H1 (cell line): ENCODE data around the gene DEDD2. TPM values are rescaled to one million over a fixed set of nuclear protein-coding genes. Genes with fewer than 3 reads are reported as not detected.

Source experiments
- CTCF ChIA-PET: fragments of 300-600 bp; sonication (Branson Sonifier 250); formaldehyde crosslinking; loops from one replicate; lab custom pipeline; 2021; ENCODE audit not compliant: partially characterized antibody; lab: Charles Lee
- POLR2A ChIA-PET: fragments of 300-600 bp; sonication (Branson Sonifier 250); formaldehyde crosslinking; loops from one replicate; lab custom pipeline; 2021; ENCODE audit warnings: inconsistent platforms; ENCODE audit not compliant: partially characterized antibody; lab: Charles Lee
- DNase-seq, 2 experiments: peaks; one replicate each; pipeline versions ENCODE4 v3.0.0 to v3.0.0-alpha.2; 2010 to 2022; ENCODE audit warnings: low spot score in 2 of 2, low read depth in 1 of 2, mixed read lengths in 1 of 2
- FAIRE-seq: peaks from 2 replicates; lab custom pipeline; 2011; peaks lifted over from hg19 to GRCh38; lab: Jason Lieb, UNC
- H2AFZ ChIP-seq: 2 replicates; pipeline ENCODE4 v1.8.1; 2012; ENCODE audit warnings: low read length, inconsistent platforms
- H2AK5ac ChIP-seq: 2 replicates; pipeline ENCODE4 v1.6.1; 2013; ENCODE audit warnings: low read depth, low read length
- H2BK120ac ChIP-seq: replicated peaks from 2 replicates; pipeline ENCODE3; 2013; ENCODE audit warnings: low read depth, low read length, inconsistent platforms
- H2BK12ac ChIP-seq: 2 replicates; pipeline ENCODE4 v1.6.1; 2013; ENCODE audit warnings: low read depth, low read length
- H2BK15ac ChIP-seq: 2 replicates; pipeline ENCODE4 v1.6.1; 2013; ENCODE audit warnings: low read length
- H2BK20ac ChIP-seq: 2 replicates; pipeline ENCODE4 v1.6.1; 2013; ENCODE audit warnings: low read length
- H2BK5ac ChIP-seq: 2 replicates; pipeline ENCODE4 v1.6.1; 2013; ENCODE audit warnings: low read depth, low read length
- H3K14ac ChIP-seq: 2 replicates; pipeline ENCODE4 v1.6.1; 2013; ENCODE audit warnings: inconsistent platforms; ENCODE audit not compliant: insufficient read length
- H3K18ac ChIP-seq: 2 replicates; pipeline ENCODE4 v1.6.1; 2013; ENCODE audit warnings: low read length; ENCODE audit errors: extremely low read depth
- H3K23ac ChIP-seq: 2 replicates; pipeline ENCODE4 v1.6.1; 2013; ENCODE audit warnings: inconsistent platforms; ENCODE audit not compliant: insufficient read length
- H3K23me2 ChIP-seq: 2 replicates; pipeline ENCODE4 v1.6.1; 2013; ENCODE audit warnings: low read depth, low read length
- H3K27ac ChIP-seq: 2 replicates; pipeline ENCODE4 v1.6.1; 2011; ENCODE audit warnings: low read depth, low read length, inconsistent platforms
- H3K27me3 ChIP-seq, 4 experiments: replicated peaks in 1 of 4; 1 replicate in 1 of 4; 2 replicates in 3 of 4; pipeline versions ENCODE4 v1.6.1 to v1.8.1; 2011 to 2013; ENCODE audit warnings: low read length in 3 of 4, mild to moderate bottlenecking in 3 of 4, inconsistent platforms in 2 of 4, mixed read lengths in 2 of 4, moderate library complexity in 1 of 4; ENCODE audit not compliant: control insufficient read depth in 3 of 4, insufficient read depth in 3 of 4; ENCODE audit errors: extremely low read depth in 1 of 4
- H3K36me3 ChIP-seq, 4 experiments: 2 replicates each; pipeline versions ENCODE4 v1.6.1 to v1.8.1; 2011 to 2013; ENCODE audit warnings: mild to moderate bottlenecking in 4 of 4, low read length in 3 of 4, moderate library complexity in 2 of 4, control low read depth in 1 of 4, inconsistent platforms in 1 of 4; ENCODE audit not compliant: insufficient read depth in 4 of 4, control insufficient read depth in 2 of 4
- H3K4ac ChIP-seq: replicated peaks from 2 replicates; pipeline ENCODE3; 2013; ENCODE audit warnings: low read length, low read depth, mixed read lengths, inconsistent platforms; ENCODE audit not compliant: insufficient read length
- H3K4me1 ChIP-seq, 4 experiments: replicated peaks in 1 of 4; 1 replicate in 1 of 4; 2 replicates in 3 of 4; pipeline versions ENCODE4 v1.6.1 to v1.8.1; 2011 to 2013; ENCODE audit warnings: low read length in 3 of 4, inconsistent platforms in 2 of 4, mixed read lengths in 1 of 4; ENCODE audit not compliant: insufficient read depth in 4 of 4, control insufficient read depth in 3 of 4
- H3K4me2 ChIP-seq, 2 experiments: 2 replicates each; pipeline versions ENCODE4 v1.6.1 to v1.8.1; 2011 to 2013; ENCODE audit warnings: low read depth in 2 of 2, low read length in 2 of 2, control low read depth in 1 of 2, inconsistent platforms in 1 of 2, mild to moderate bottlenecking in 1 of 2; ENCODE audit not compliant: insufficient read depth in 1 of 2
- H3K4me3 ChIP-seq, 4 experiments: fragments of 200-600, 300-600 bp in 1 of 4; sonication (generic), shearing (Covaris generic), sonication (Bioruptor Twin) in 1 of 4; 2 replicates each; pipeline versions ENCODE4 v1.5.1 to v1.8.1; 2011 to 2016; ENCODE audit warnings: low read length in 4 of 4, low read depth in 3 of 4, control low read depth in 2 of 4, inconsistent platforms in 2 of 4, mild to moderate bottlenecking in 2 of 4, mixed read lengths in 1 of 4, moderate library complexity in 1 of 4; ENCODE audit not compliant: insufficient read depth in 2 of 4; ENCODE audit errors: extremely low read depth in 1 of 4
- H3K56ac ChIP-seq: replicated peaks from 2 replicates; pipeline ENCODE3; 2013; ENCODE audit warnings: low read depth, mild to moderate bottlenecking, mixed read lengths, low read length, inconsistent platforms; ENCODE audit not compliant: insufficient read length
- H3K79me1 ChIP-seq: 2 replicates; pipeline ENCODE4 v1.6.1; 2013; ENCODE audit warnings: low read depth, low read length, control low read depth
- H3K79me2 ChIP-seq, 2 experiments: 2 replicates each; pipeline versions ENCODE4 v1.6.1 to v1.8.1; 2012 to 2013; ENCODE audit warnings: low read length in 2 of 2, mild to moderate bottlenecking in 2 of 2, inconsistent platforms in 1 of 2; ENCODE audit not compliant: insufficient read depth in 2 of 2, control insufficient read depth in 1 of 2
- H3K9ac ChIP-seq, 4 experiments: replicated peaks in 1 of 4; 1 replicate in 1 of 4; 2 replicates in 3 of 4; pipeline versions ENCODE4 v1.6.1 to v1.8.1; 2011 to 2013; ENCODE audit warnings: low read depth in 3 of 4, low read length in 3 of 4, control low read depth in 2 of 4, mild to moderate bottlenecking in 2 of 4, moderate library complexity in 2 of 4, inconsistent platforms in 1 of 4; ENCODE audit errors: extremely low read depth in 1 of 4
- H3K9me3 ChIP-seq, 2 experiments: 2 replicates each; pipeline versions ENCODE4 v1.6.1 to v1.8.1; 2012 to 2013; ENCODE audit warnings: mild to moderate bottlenecking in 2 of 2, moderate library complexity in 2 of 2, control low read depth in 1 of 2, inconsistent platforms in 1 of 2, low read depth in 1 of 2, low read length in 1 of 2, mixed read lengths in 1 of 2; ENCODE audit not compliant: insufficient read depth in 2 of 2
- H4K20me1 ChIP-seq, 2 experiments: replicated peaks in 1 of 2; 2 replicates each; pipeline versions ENCODE3 to v1.8.1; 2011 to 2013; ENCODE audit warnings: inconsistent platforms in 2 of 2, low read length in 2 of 2, mild to moderate bottlenecking in 1 of 2; ENCODE audit not compliant: insufficient read depth in 2 of 2, control insufficient read depth in 1 of 2
- H4K5ac ChIP-seq: 2 replicates; pipeline ENCODE4 v1.6.1; 2013; ENCODE audit warnings: low read length, low read depth, mixed read lengths, inconsistent platforms; ENCODE audit not compliant: insufficient read length
- H4K8ac ChIP-seq: 2 replicates; pipeline ENCODE4 v1.8.0; 2013; ENCODE audit warnings: mild to moderate bottlenecking, moderate library complexity, low read length, inconsistent platforms; ENCODE audit not compliant: insufficient read depth; ENCODE audit errors: extremely low read depth
- H4K91ac ChIP-seq: replicated peaks from 2 replicates; pipeline ENCODE3; 2013; ENCODE audit warnings: low read length, mixed read lengths, inconsistent platforms; ENCODE audit not compliant: insufficient read length
- SP4 ChIP-seq: IDR thresholded peaks from 2 replicates; pipeline ENCODE4 v1.6.1; 2012; ENCODE audit warnings: low read length, inconsistent platforms
- WGBS, 2 experiments: shearing (Covaris generic) in 1 of 2; methylation state at CpG; one replicate each; pipeline versions ENCODE4 v1.1.6 to v1.1.7; 2013 to 2015; ENCODE audit warnings: low lambda C conversion rate in 2 of 2, mixed read lengths in 2 of 2, inconsistent platforms in 1 of 2, low coverage in 1 of 2, missing lambda C conversion rate in 1 of 2; ENCODE audit not compliant: insufficient replicate concordance in 2 of 2, insufficient coverage in 1 of 2, insufficient read length in 1 of 2; ENCODE audit errors: extremely low coverage in 1 of 2, missing lambda C conversion rate in 1 of 2; 5-methylcytosine and 5-hydroxymethylcytosine counted together
- polyA plus RNA-seq, 7 experiments: library from polyadenylated mRNA; depleted of rRNA in 3 of 7; stranded (reverse) in 5 of 7; unstranded in 2 of 7; fragments of >200 nt in 5 of 7; fragments of 200-250 nt in 2 of 7; gene quantifications; 1 replicate in 5 of 7; 2 replicates in 1 of 7; 4 replicates in 1 of 7; pipeline versions ENCODE4 v1.2.1 to v1.2.3, GENCODE V29; 2011 to 2013; ENCODE audit warnings: missing spikeins in 2 of 7, mixed read lengths in 2 of 7
- total RNA-seq: library from RNA; stranded (reverse); fragmentation: NEBNext Ultra II Directional; extraction: Animal tissue kit (Norgen Biotek cat#: 25700); gene quantifications from 2 replicates; pipeline ENCODE4 v1.2.1, GENCODE V29; 2021

DEDD2 gene
- total and polyA plus RNA-seq, 2 of the 8 experiments (the other 6 are each of a cell fraction or from before 2014, with no cell fraction given), result 37.8 to 65.0 TPM

DNA sequence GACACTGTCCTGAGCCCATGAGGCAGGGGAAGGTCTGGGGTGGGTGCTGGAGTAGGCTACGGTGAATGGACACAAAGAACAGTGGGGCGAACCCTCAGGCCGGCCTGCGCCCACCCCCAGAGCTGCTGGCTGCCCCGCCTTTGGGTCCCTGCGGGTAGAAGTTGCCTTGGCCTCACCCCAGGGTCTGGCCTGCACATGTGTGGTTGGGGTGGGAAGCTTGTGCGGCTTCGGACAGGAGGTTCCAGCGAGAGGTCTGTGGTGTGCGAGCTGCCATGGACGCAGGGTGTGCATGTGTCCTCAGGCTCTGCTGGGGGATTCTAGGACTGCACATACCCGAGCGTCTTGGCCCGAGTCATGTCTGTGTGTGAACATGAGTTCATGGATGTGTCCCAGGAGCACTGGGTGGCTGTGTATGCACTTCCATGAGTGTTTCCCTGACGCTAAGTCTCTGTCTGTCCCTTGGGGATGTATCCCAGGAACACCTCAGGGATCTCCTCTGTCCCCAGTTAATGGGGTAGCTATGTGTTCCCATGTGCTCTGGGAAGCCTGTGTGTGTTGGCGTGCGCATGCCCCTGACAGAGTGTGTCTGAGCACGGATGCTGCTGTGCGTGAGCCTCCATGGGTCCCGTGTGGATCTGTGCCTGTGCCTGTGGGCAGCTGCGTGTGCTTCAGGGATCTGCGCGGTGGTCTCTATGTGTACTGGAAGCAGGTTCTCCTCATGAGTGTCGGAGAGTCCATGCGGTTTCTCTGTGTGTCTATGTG, 64.4 kb downstream of the DEDD2 start:
- ChIA-PET POLR2A (interaction anchor here (1.3 to 2.2 kb wide), 2 partner anchors 13 to 23 kb away, joined by 3 to 8 read pairs; no protein-coding TSS in a partner anchor), CTCF (interaction anchor here (0.8 to 2.0 kb wide), 10 partner anchors 9 to 45 kb away, joined by 3 to 6 read pairs (median 4); partner anchors contain the start of gene POU2F2)
- peak overlapping the region; percentile 34; the same call in 1 of the 2 replicates for H2BK20ac ChIP-seq
- WGBS, 2 experiments, result 89% methylated on average over 21 of the region's 25 CpGs; no CpG with 5 or more reads in 1 of the 2 experiments
- H2AK5ac ChIP-seq, result peak overlapping the region; percentile 56
- peak overlapping the region; percentile 44 for H4K91ac ChIP-seq
- H2BK120ac ChIP-seq, result no peak overlapping the region
- H3K79me1 ChIP-seq, result no peaks in the 10 kb centered on the region
- H3K4me1 ChIP-seq, result peaks cover 0 to 39% (median 23%) of the 10 kb centered on the region in 4 experiments; a peak in 6 of 7 replicates
- no peaks in the 10 kb centered on the region; the same call in 1 of the 2 replicates for H3K23me2 ChIP-seq
- H4K20me1 ChIP-seq, result no peaks in the 10 kb centered on the region
- H3K4me2 ChIP-seq, result no peak overlapping the region
- H2BK12ac ChIP-seq, result peak overlapping the region; percentile 45; the same call in 1 of the 2 replicates
- H3K14ac ChIP-seq, result no peak overlapping the region
- no peak overlapping the region for H3K4ac ChIP-seq
- H3K36me3 ChIP-seq, result no peaks in the 10 kb centered on the region
- no peak overlapping the region for H4K5ac ChIP-seq
- no peak for TF ChIP-seq SP4
- no peak for DNase-seq
- FAIRE-seq, result no peak
- peak overlapping the region; percentile 34; the same call in 1 of the 2 replicates for H2BK15ac ChIP-seq
- peaks cover 0 to 9% (median 7%) of the 10 kb centered on the region in 4 experiments; a peak in 3 of 7 replicates for H3K27me3 ChIP-seq
- no peak overlapping the region for H3K56ac ChIP-seq
- H3K9me3 ChIP-seq, result no peaks in the 10 kb centered on the region
- no peak overlapping the region; the same call in 1 of the 2 replicates for H3K18ac ChIP-seq
- no peak overlapping the region for H3K9ac ChIP-seq
- no peak overlapping the region for H2AFZ ChIP-seq
- no peaks in the 10 kb centered on the region for H3K79me2 ChIP-seq
- H3K27ac ChIP-seq, result no peak overlapping the region
- H3K23ac ChIP-seq, result no peak overlapping the region
- H2BK5ac ChIP-seq, result no peak overlapping the region; the same call in 1 of the 2 replicates
- H3K4me3 ChIP-seq, result no peak overlapping the region
- no peak overlapping the region; the same call in 1 of the 2 replicates for H4K8ac ChIP-seq
